GM21390 (cell line): ENCODE measurements around the gene POTEF.
"Not testable (repeated sequence)": the region's sequence is repeated elsewhere in the genome, so short reads cannot be mapped to it uniquely, and the experiment has no call there.

Experiments used
- ATAC-seq: cut with Tn5 transposase; IDR thresholded peaks from one replicate; pipeline ENCODE4 v1.9.1; 2021; ENCODE audit not compliant: unreplicated experiment

Gene POTEF

GRCh38 chr2:130129120-130129829 is at the start of gene POTEF:
POTEF (minus strand) TSS chr2:130129222; CDS start chr2:130120515, 8,707 bp downstream.
- not testable (repeated sequence) for ATAC-seq

GRCh38 chr2:130174866-130175265 is 45.8 kb upstream of the POTEF start:
- peak; percentile 61 for ATAC-seq

GRCh38 chr2:130169896-130170295 is 40.9 kb upstream of the POTEF start:
- ATAC-seq, result no peak

GRCh38 chr2:130169163-130169562 is 40.1 kb upstream of the POTEF start:
- ATAC-seq, result not testable (repeated sequence)

GRCh38 chr2:130166611-130167010 is 37.6 kb upstream of the POTEF start:
- not testable (repeated sequence) for ATAC-seq

GRCh38 chr2:130165293-130166016 is 36.4 kb upstream of the POTEF start:
- ATAC-seq, result no peak

DNA sequence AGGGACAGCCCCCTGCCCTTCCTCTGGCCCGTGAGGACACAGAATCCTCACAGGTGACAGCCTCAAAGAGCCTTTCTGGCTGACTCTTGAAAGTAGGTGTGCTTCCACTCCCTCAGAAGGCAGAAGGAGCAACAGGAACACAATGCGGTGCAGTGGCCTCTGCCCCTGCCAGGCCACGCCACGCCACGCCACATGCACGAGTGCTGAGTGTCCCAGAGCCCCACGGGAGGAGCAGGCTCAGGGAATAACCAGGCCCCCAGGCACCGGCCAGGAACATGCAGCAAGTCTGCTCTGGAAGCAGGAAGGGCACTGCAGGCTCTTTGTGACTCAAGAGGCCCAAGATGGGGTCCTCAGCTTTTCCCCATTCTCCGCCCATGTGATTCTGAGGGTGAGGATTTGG is 33.9 kb upstream of the POTEF start:
- ATAC-seq, result no peak

- ATAC-seq, result not testable (repeated sequence)
These were observed 33.5 kb upstream of the POTEF start for GRCh38 chr2:130162486-130162885.

DNA sequence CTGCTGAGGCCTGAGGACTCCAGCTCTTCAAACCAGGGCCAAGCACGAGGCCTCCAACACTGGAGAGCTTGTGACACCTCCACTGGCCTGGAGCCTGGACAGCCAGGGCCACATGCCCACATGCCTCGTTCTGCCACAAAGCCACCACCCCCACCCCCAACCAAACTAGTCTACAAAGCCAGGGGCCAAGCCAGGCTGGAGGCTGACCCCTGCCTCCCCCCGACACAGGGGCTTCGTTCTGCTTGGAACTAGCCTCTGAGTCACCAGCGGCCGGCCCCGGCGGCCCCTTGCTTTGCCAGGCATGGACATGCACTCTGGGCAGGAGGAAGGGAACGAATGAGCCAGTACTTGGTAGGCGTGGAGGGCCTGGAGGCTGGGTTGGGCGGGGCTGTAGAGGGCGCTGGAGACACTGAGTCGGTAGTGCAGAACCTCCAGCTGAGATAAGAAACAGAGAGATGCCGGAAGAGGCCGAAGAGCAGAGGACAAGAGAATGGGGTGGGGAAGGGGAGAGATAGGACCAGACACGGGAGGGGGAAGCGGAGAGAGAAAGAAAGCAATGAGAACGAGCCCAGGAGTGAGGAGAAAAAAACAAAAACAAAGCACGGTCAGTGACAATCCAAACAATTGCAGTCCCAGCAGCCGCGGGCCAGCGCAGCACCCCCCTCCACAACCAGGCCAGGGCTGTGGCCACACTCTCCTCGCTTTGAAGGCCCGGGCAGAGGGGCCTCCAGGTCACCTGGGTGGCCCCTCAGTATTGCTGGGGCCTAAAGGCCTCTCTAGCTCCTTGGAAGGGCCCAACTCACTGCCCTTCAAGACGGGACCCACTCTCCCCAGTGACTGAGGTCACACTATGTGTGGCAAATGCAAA is 32.0 kb upstream of the POTEF start:
- ATAC-seq, result not testable (repeated sequence)

DNA sequence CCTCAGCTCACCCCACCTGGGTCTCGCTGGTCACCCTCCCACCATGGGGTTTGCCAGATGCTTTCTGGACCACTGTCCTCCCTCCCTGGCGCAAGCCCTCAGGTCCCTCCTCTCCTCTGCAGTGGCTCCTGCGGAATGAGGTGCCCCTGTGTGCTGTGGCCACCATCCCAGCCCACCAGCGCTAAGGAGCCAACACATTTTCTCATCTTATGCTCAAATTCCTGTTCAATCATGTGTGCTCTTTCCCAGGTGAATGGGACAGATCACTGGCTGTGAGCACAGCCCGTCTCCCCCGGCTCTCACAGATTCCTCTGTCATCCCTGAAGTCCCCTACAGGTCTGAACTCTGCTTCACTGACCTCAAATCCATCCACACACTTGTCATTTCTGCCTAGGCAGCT is 31.1 kb upstream of the POTEF start:
- ATAC-seq, result no peak

DNA sequence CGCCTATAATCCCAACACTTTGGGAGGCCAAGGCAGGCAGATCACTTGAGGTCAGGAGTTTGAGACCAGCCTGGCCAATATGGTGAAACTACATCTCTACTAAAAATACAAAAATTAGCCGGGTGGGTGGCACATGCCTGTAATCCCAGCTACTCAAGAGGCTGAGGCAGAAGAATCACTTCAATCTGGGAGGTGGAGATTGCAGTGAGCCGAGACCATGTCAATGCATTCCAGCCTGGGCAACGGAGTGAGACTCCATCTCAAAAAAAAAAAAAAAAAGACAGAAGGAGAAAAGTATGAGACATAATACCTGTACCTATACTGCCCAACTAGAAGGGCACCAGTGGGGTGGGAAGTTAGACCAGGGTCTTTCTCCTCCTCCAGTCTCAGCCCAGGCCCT is 30.4 kb upstream of the POTEF start:
- ATAC-seq, result not testable (repeated sequence)

GRCh38 chr2:130158631-130159030 is 29.6 kb upstream of the POTEF start:
- ATAC-seq, result no peak

- peak; percentile 79 for ATAC-seq
These were observed 28.9 kb upstream of the POTEF start for GRCh38 chr2:130157825-130158514.

DNA sequence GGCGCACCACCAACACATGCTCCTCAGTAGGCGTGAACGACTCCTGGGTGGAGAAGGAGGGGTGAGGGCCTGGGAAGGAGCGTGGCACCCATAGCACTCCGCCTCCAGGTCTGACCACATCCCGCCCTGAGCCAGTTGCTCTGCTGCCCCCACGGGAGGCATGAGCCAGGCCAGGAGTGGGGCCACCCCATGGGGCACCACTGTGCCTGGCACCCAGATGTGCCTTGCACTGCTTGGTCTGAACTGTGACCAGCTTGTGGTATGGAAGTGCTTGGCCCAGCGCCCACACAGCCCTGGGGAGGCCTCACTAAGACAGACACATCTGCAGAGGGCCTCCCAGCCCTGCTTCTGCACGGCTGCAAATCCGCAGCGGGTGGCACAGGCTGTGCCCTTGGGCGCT is 28.3 kb upstream of the POTEF start:
- ATAC-seq, result peak; percentile 36

DNA sequence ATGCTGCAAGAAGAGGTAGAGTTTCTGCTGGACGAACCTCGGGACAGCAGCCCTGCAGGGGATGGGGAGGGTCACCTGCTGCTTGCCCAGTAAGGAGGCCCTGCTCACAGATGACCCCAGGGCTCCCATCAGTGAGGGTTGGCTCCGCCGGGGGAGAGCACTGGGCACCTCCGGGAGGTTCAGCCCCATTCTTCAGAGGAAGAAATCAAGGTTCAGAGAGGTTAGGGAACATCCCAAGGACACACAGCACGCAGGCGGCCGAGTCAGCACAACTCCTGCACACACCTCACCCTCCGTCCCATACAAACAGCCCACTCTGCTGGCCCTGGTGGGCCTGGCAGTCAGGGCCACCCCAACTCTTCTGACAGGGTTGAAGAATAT is 27.6 kb upstream of the POTEF start:
- ATAC-seq, result no peak

- not testable (repeated sequence) for ATAC-seq
These were observed 27.1 kb upstream of the POTEF start for GRCh38 chr2:130155956-130156623.

DNA sequence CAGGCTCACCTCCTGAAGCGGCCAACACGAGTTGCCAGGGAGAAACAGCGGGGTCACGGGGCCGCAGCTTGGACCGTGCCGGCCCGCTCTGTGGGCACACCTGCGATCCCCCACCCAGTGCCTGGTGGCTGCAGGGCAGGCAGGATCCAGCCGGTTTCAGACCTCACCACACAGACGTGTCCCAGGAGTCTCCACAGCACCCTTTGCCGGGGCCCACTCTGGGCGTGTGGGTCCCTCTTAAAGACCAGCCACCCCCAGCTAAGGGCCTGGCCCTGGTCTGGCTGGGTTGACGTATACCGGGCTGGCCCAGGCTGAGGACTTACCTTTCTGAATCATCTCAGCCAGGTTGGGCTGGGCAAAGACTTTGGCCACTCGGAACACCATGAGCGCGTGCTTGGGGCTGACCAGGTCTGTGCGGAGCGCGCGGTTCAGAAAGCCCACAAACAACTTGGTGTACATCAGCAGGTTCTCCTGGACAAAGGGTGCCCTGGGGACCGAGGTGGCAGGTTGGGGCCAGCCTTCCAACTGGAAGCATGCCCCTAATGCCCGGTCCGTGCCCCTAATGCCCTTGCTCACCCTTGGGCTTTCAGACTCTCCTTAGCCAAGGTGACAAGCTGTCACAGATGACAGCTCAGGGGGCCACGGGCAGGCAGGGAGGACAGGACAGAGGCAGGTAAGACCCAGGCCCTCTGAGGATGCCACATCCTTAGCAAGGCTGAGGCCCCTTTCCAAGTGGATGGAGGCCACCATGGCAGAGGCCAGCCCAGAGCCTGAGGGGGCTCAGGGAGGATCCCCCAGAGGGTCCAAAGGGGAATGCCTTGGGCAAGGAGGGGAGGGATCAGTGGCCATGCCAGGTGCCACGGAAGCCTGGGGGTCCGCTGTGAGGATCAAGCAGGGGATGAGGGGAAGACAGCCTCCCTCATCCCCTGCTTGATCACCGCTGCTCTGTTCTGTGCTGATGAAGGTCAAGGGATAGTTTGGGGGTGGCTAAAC is 26.0 kb upstream of the POTEF start:
- no peak for ATAC-seq

DNA sequence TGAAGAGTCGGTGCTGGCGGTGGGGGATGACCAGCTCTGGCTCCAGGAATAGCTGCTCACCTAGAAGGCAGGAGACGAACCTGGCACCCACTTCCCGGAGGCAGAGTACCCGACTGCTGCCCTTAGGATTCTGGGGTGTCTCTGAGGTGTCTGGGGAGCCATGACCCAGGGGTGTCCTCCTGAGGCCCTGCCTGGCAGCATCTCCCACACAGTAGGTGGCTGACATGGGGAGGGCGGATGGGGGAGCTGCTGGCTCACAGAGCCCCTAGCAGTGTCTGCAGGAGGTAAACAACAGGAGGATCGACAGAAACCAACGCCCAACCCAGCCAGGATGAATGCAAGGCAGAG is 25.4 kb upstream of the POTEF start:
- ATAC-seq, result not testable (repeated sequence)

DNA sequence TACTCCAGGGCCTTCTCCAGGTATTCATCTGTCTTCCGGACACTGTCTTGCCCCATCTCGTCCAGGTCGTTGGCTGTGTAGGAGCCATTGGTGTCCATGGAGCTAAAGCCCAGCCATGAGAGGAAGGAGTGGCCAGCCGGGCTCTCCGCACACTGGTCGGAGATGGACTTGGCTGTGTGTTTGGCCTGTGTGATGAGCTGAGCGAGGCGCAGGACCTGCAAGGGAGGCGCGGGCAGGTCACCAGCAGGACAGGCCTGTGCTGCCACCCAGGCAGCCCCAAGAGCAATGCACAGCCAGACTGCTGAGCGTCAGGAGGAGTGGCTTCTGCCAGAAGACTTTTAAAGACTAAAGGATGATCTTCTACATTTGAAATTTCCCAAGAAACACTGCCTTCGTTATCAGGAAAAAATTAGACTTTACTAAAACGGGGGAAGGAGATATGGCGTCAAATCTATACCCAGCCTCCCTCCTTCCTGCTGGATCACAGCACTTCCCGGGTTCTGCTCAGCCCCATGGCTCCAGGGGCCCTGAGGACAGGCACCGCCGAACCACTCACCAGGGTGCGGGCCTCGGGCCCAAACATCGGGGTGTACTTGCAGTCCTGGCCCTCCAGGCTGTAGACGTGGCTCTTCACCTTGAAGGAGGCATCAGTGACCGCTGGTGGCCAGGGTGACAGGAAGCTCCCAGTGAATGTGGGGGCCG is 24.9 kb upstream of the POTEF start:
- ATAC-seq, result not testable (repeated sequence)
